HepG2 (cell line): Measurements from ENCODE around the gene PHKG2. TPM values are rescaled to one million over a fixed set of nuclear protein-coding genes. Genes with fewer than 3 reads are reported as not detected.

Experiments used
- CSRNP2 ChIP-seq: sonication (generic); formaldehyde crosslinking; conservative IDR thresholded peaks from 2 replicates; pipeline ENCODE4 v1.8.0; 2022; ENCODE audit warnings: low read depth, missing genetic modification reagents
- HIC2 ChIP-seq: sonication (generic); formaldehyde crosslinking; IDR thresholded peaks from 2 replicates; pipeline ENCODE4 v1.9.0; 2022; ENCODE audit warnings: low read depth, missing genetic modification reagents
- HMGXB4 ChIP-seq, 2 experiments: sonication (generic) in 1 of 2; formaldehyde crosslinking in 1 of 2; IDR thresholded peaks; 2 replicates each; pipeline versions ENCODE4 v1.4.0 to v1.6.1; 2018 to 2020; ENCODE audit warnings: missing genetic modification reagents in 2 of 2, borderline replicate concordance in 1 of 2, low read depth in 1 of 2, mild to moderate bottlenecking in 1 of 2, missing biosample characterization in 1 of 2
- HNRNPLL ChIP-seq: fragments of 200-400 bp; formaldehyde crosslinking; IDR thresholded peaks from 2 replicates; pipeline ENCODE4 v1.6.1; 2017; ENCODE audit warnings: mild to moderate bottlenecking, low read depth, low read length; ENCODE audit not compliant: poor library complexity, severe bottlenecking
- IRF9 ChIP-seq: sonication (generic); formaldehyde crosslinking; IDR thresholded peaks from 2 replicates; pipeline ENCODE4 v1.8.0; 2022; ENCODE audit warnings: missing genetic modification reagents, mild to moderate bottlenecking, borderline replicate concordance
- ONECUT2 ChIP-seq: sonication (generic); formaldehyde crosslinking; IDR thresholded peaks from 2 replicates; pipeline ENCODE4 v1.4.0; 2020; ENCODE audit warnings: missing genetic modification reagents
- PAF1 ChIP-seq: IDR thresholded peaks from 2 replicates; pipeline ENCODE4 v1.6.1; 2016; ENCODE audit warnings: missing genetic modification reagents, missing compliant biosample characterization
- PAXIP1 ChIP-seq: sonication (generic); formaldehyde crosslinking; conservative IDR thresholded peaks from 2 replicates; pipeline ENCODE4 v1.4.0; 2020; ENCODE audit warnings: mild to moderate bottlenecking, missing genetic modification reagents, moderate library complexity
- ZBTB33 ChIP-seq: sonication (generic); formaldehyde crosslinking; IDR thresholded peaks from 2 replicates; pipeline ENCODE4 v1.4.0; 2020; ENCODE audit warnings: missing genetic modification reagents
- ZNF770 ChIP-seq: sonication (generic); formaldehyde crosslinking; IDR thresholded peaks from 2 replicates; pipeline ENCODE4 v1.5.0; 2020; ENCODE audit warnings: mild to moderate bottlenecking, missing genetic modification reagents
- polyA plus RNA-seq, 8 experiments: library from polyadenylated mRNA; depleted of rRNA in 3 of 8; stranded (reverse) in 7 of 8; unstranded in 1 of 8; fragments of >200 nt; fragmentation: Illumina TruSeq in 4 of 8; extraction: Trizol in 4 of 8; gene quantifications; 2 replicates each; pipeline versions ENCODE4 v1.2.1 to v1.2.3, GENCODE V29; 2011 to 2016; ENCODE audit warnings: low read depth in 4 of 8, missing spikeins in 1 of 8, mixed read lengths in 1 of 8; ENCODE audit not compliant: insufficient read depth in 1 of 8
- total RNA-seq, 5 experiments: library from RNA; depleted of rRNA; stranded (reverse); fragments of >200 nt; fragmentation: Illumina TruSeq; extraction: Trizol; gene quantifications; 2 replicates each; pipeline ENCODE4 v1.2.3, GENCODE V29; 2016; ENCODE audit warnings: low read depth in 1 of 5

PHKG2 gene
- total and polyA plus RNA-seq, 2 of the 13 experiments (the other 11 are each of a cell fraction or from before 2014, with no cell fraction given), result 37.4 to 42.1 TPM

- TF ChIP-seq ZNF770 (peak; percentile 43; the same call in 1 of the 2 replicates), HIC2 (CRISPR knock-in tag) (no peak; the same call in 1 of the 2 replicates), IRF9 (CRISPR knock-in tag) (peak; percentile 44; the same call in 1 of the 2 replicates), PAF1 (CRISPR knock-in tag) (no peak), ZBTB33 (CRISPR knock-in tag) (no peak), HNRNPLL (peak; percentile 62), HMGXB4 (CRISPR knock-in tag; IDR thresholded peaks at IDR 0.05; ENCODE audit: borderline replicate concordance in 1 of 2, low read depth in 1 of 2) (no peak; a peak in 2 of 4 replicates), CSRNP2 (CRISPR knock-in tag) (no peak), PAXIP1 (no peak; the same call in none of the 2 replicates), ONECUT2 (CRISPR knock-in tag) (no peak)
Observed at GRCh38 chr16:30761928-30762902, 14.0 kb downstream of the PHKG2 start, which contains the start of the genes CFAP119 and RNF40 (continued).
